DND-41 (cell line): ENCODE measurements around the gene MRPL55.

ENCODE experiments used
- EZH2 ChIP-seq: IDR thresholded peaks from 3 replicates; pipeline ENCODE4 v1.6.1; 2012; ENCODE audit warnings: borderline replicate concordance, low read depth, mild to moderate bottlenecking, moderate library complexity, low read length, inconsistent platforms; ENCODE audit not compliant: severe bottlenecking
- TF ChIP-seq, protein P1 (sequence below): IDR thresholded peaks from 2 replicates; pipeline ENCODE4 v1.5.1; 2012; ENCODE audit warnings: borderline replicate concordance, low read length, moderate library complexity, mild to moderate bottlenecking; ENCODE audit not compliant: poor library complexity, severe bottlenecking; ENCODE audit errors: extremely low read depth

DNA sequence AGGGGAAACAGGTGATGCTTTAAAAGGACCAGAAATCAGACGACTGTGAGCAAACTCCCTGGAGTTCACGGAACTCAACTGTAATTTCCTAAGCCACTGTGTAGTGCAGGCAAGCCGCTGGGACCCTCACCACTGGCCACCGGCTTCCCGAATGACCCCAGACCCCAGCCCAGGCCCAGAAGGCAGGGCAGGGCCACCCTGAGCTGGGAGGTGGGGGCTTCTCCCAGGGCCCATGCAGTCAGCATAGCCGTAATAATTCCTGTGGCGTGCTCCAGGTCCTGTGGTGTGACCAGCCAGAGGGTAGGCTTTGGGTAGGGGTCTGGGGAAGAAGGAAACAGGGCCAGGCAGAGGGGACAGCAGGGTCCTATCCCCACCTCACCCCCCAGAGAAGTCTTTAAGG is 30.1 kb downstream of the MRPL55 start:
- TF ChIP-seq, protein P1, sequence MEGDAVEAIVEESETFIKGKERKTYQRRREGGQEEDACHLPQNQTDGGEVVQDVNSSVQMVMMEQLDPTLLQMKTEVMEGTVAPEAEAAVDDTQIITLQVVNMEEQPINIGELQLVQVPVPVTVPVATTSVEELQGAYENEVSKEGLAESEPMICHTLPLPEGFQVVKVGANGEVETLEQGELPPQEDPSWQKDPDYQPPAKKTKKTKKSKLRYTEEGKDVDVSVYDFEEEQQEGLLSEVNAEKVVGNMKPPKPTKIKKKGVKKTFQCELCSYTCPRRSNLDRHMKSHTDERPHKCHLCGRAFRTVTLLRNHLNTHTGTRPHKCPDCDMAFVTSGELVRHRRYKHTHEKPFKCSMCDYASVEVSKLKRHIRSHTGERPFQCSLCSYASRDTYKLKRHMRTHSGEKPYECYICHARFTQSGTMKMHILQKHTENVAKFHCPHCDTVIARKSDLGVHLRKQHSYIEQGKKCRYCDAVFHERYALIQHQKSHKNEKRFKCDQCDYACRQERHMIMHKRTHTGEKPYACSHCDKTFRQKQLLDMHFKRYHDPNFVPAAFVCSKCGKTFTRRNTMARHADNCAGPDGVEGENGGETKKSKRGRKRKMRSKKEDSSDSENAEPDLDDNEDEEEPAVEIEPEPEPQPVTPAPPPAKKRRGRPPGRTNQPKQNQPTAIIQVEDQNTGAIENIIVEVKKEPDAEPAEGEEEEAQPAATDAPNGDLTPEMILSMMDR = no peak
- no peak for TF ChIP-seq EZH2
